Panc1 (cell line): ENCODE results near the gene GARIN6. TPM values are rescaled to one million over a fixed set of nuclear protein-coding genes. Genes with fewer than 3 reads are reported as not detected.

Experiments used
- ATAC-seq: fragments of 200-7000 bp; cut with Tn5 transposase; 2 replicates; pipeline ENCODE4 v1.9.1; 2020; ENCODE audit warnings: mild to moderate bottlenecking, moderate library complexity
- Bru-seq: library from RNA; stranded (reverse); fragments of 400-500 nt; gene quantifications from one replicate; lab custom pipeline; 2021; lab: Mats Ljungman, UMichigan
- BruChase-seq, 2 experiments: library from RNA; stranded (reverse); fragments of 400-500 nt; gene quantifications; one replicate each; lab custom pipeline; 2021; lab: Mats Ljungman, UMichigan
- BruUV-seq: library from RNA; stranded (reverse); fragments of 400-500 nt; replicated peaks from 2 replicates; lab custom pipeline; 2021; lab: Mats Ljungman, UMichigan
- CTCF ChIA-PET: fragments of 300-600 bp; sonication (Branson Sonifier 250); formaldehyde crosslinking; loops from one replicate; lab custom pipeline; 2022; ENCODE audit warnings: antibody characterized with exemption; lab: Charles Lee
- POLR2A ChIA-PET: fragments of 300-600 bp; sonication (Branson Sonifier 250); formaldehyde crosslinking; loops from one replicate; lab custom pipeline; 2022; ENCODE audit warnings: antibody characterized with exemption; lab: Charles Lee
- DNase-seq: peaks from one replicate; pipeline ENCODE4 v3.0.0-alpha.2; 2010; ENCODE audit warnings: low read depth, low spot score
- H3K27ac ChIP-seq: 2 replicates; pipeline ENCODE4 v1.5.1; 2011; ENCODE audit warnings: mild to moderate bottlenecking, low read length, inconsistent platforms
- H3K27me3 ChIP-seq: fragments of 200-500 bp; sonication (Bioruptor generic); 2 replicates; pipeline ENCODE4 v1.6.0; 2014; ENCODE audit warnings: low read length, inconsistent platforms; ENCODE audit not compliant: control insufficient read depth, insufficient read depth
- H3K36me3 ChIP-seq: fragments of 200-500 bp; sonication (Bioruptor generic); 2 replicates; pipeline ENCODE4 v1.5.1; 2014; ENCODE audit warnings: inconsistent platforms, mild to moderate bottlenecking, low read length, moderate library complexity; ENCODE audit not compliant: control insufficient read depth, insufficient read depth
- H3K4me1 ChIP-seq: 2 replicates; pipeline ENCODE4 v1.5.1; 2011; ENCODE audit warnings: inconsistent platforms, mild to moderate bottlenecking, low read length, moderate library complexity; ENCODE audit not compliant: control insufficient read depth, insufficient read depth
- H3K4me3 ChIP-seq, 2 experiments: 2 replicates each; pipeline ENCODE4 v1.5.1; 2011 to 2012; ENCODE audit warnings: low read depth in 2 of 2, low read length in 2 of 2, mild to moderate bottlenecking in 2 of 2, inconsistent platforms in 1 of 2, moderate library complexity in 1 of 2
- H3K9me3 ChIP-seq: fragments of 200-500 bp; sonication (Bioruptor generic); 2 replicates; pipeline ENCODE4 v1.5.1; 2014; ENCODE audit warnings: low read depth, mild to moderate bottlenecking, inconsistent platforms, low read length, moderate library complexity; ENCODE audit not compliant: control insufficient read depth, insufficient read depth
- CTCF ChIP-seq: fragments of 450-650 bp; IDR thresholded peaks from 2 replicates; pipeline ENCODE4 v1.5.1; 2017; ENCODE audit warnings: mild to moderate bottlenecking
- POLR2AphosphoS5 ChIP-seq: IDR thresholded peaks from 2 replicates; pipeline ENCODE4 v1.6.1; 2012; ENCODE audit warnings: mild to moderate bottlenecking, low read depth, low read length, moderate library complexity
- REST ChIP-seq, 2 experiments: IDR thresholded peaks; 2 replicates each; pipeline ENCODE4 v1.6.1; 2011 to 2012; ENCODE audit warnings: low read depth in 2 of 2, control low read depth in 1 of 2, low read length in 1 of 2, mild to moderate bottlenecking in 1 of 2, moderate library complexity in 1 of 2; ENCODE audit not compliant: insufficient read depth in 1 of 2
- SIN3A ChIP-seq: IDR thresholded peaks from 2 replicates; pipeline ENCODE4 v1.6.1; 2012; ENCODE audit warnings: low read depth, mild to moderate bottlenecking, low read length, moderate library complexity, borderline replicate concordance; ENCODE audit not compliant: insufficient read depth
- TCF7L2 ChIP-seq: IDR thresholded peaks from 2 replicates; pipeline ENCODE4 v1.6.1; 2011; ENCODE audit warnings: mild to moderate bottlenecking, low read depth, low read length, inconsistent platforms
- in situ Hi-C: cut with HindIII; loops from 2 replicates; pipeline ENCODE4 v1.10.0; 2016; ENCODE audit warnings: low sequenced_read_pairs, low pct_unique_long_range_greater_than_20kb
- intact Hi-C: fragments of 100-400 bp; cut with micrococcal nuclease; formaldehyde crosslinking; loops from one replicate; pipeline ENCODE4 v1.10.0; 2022; ENCODE audit not compliant: unreplicated experiment
- long read RNA-seq: library from polyadenylated mRNA; unstranded; transcript quantifications from one replicate; pipeline ENCODE4 v2.0.0, GENCODE V29; 2021; ENCODE audit not compliant: unreplicated experiment
- polyA plus RNA-seq: library from polyadenylated mRNA; unstranded; fragments of >200 nt; gene quantifications from one replicate; pipeline ENCODE4 v1.2.1, GENCODE V29; 2012; ENCODE audit warnings: missing spikeins; ENCODE audit not compliant: insufficient read length
- total RNA-seq: library from RNA; stranded (reverse); gene quantifications from one replicate; pipeline ENCODE4 v1.2.1, GENCODE V29; 2021; ENCODE audit not compliant: unreplicated experiment

GARIN6 gene
- total RNA-seq (not detected), Bru-seq, nascent RNA (not detected), BruChase-seq, experiment 1, labeled RNA remaining after a 2-hour chase (not detected), BruChase-seq, experiment 2, labeled RNA remaining after a 6-hour chase (not detected)
- polyA plus RNA-seq = not detected
- long read RNA-seq = 0 reads

- Histone ChIP-seq H3K36me3 (no peaks in the 10 kb centered on the region), H3K27me3 (no peaks in the 10 kb centered on the region), H3K4me3 (no peak within 1 kb of the TSS), H3K27ac (no peak within 1 kb of the TSS), H3K4me1 (no peaks in the 10 kb centered on the region), H3K9me3 (no peaks in the 10 kb centered on the region)
- CTCF ChIA-PET = no interaction called here
- no peak for DNase-seq
- no peak for ATAC-seq
- POLR2A ChIA-PET = no interaction called here
- intact Hi-C loops = no loop called here
- in situ Hi-C loops = no loop called here
- TF ChIP-seq SIN3A (no peak), POLR2AphosphoS5 (no peak), TCF7L2 (no peak), CTCF (no peak), REST (IDR thresholded peaks at IDR 0.05; ENCODE audit: insufficient read depth in 1 of 2, low read depth in 2 of 2, low read length in 1 of 2) (no peak)
- BruUV-seq = no TSS peak
These were observed at the start of gene GARIN6 for GRCh38 chr12:99647453-99647852. Gene GARIN6, plus strand, starts transcription at chr12:99647753. Its CDS starts 422 bp downstream, at chr12:99648175.

GRCh38 chr12:99598785-99599184 is 48.8 kb upstream of the GARIN6 start:
- Histone ChIP-seq H3K27ac (no peak overlapping the region), H3K4me3 (no peak overlapping the region), H3K27me3 (no peaks in the 10 kb centered on the region), H3K36me3 (no peaks in the 10 kb centered on the region; the same call in 1 of the 2 replicates), H3K9me3 (no peaks in the 10 kb centered on the region; the same call in 1 of the 2 replicates), H3K4me1 (no peaks in the 10 kb centered on the region)
- BruUV-seq = no TSS peak
- in situ Hi-C loops (no loop called here), intact Hi-C loops (no loop called here)
- DNase-seq (no peak), ATAC-seq (no peak)
- no peak for TF ChIP-seq TCF7L2
- no peak for TF ChIP-seq SIN3A
- TF ChIP-seq REST (IDR thresholded peaks at IDR 0.05; ENCODE audit: insufficient read depth in 1 of 2, low read depth in 2 of 2, low read length in 1 of 2) = no peak
- TF ChIP-seq CTCF = no peak
- TF ChIP-seq POLR2AphosphoS5 = no peak
- CTCF ChIA-PET = no interaction called here
- POLR2A ChIA-PET = no interaction called here
